Hepatic stellate cell (primary cell): ENCODE results near the gene ZDHHC11.
"Not testable (repeated sequence)": the region's sequence is repeated elsewhere in the genome, so short reads cannot be mapped to it uniquely, and the experiment has no call there.

Experiments used
- DNase-seq: peaks from one replicate; pipeline ENCODE4 v3.0.0; 2011; ENCODE audit warnings: low spot score

ZDHHC11 gene

DNA sequence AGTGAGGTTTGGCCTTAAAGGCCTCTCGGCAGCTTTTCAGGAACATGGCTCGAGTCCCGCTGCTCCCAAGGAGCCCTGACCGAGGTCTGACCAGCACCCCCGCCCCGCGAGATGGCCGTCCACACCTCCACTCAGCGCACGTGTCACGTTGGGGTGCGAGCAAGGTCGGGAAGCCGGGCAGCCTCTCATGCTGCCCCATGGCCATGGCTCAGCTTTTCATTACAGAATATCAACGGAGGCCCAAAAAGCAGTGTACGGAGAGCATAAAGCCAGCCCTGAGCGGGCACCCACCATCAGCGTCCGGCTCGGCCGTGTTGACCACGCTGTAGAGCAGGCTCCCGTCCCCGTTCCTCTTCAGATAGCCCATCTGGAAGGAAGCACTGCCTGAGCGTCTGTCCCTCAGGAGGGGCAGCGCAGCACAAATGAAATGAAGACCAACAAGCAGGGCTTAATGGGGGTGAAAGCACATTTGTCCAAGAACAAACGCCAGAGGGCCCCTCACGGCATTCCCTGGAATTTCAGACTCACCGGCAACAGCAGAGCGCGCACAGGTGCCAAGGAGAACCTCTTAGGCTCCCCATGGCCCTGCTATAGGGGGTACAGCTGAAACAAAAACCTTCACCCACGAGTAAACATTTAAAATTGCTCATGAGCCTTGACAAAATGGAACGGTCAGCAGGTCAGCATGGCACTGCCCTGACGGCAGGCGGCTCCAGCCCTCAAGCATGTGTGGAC is 30.2 kb upstream of the ZDHHC11 start:
- DNase-seq, result no peak

DNA sequence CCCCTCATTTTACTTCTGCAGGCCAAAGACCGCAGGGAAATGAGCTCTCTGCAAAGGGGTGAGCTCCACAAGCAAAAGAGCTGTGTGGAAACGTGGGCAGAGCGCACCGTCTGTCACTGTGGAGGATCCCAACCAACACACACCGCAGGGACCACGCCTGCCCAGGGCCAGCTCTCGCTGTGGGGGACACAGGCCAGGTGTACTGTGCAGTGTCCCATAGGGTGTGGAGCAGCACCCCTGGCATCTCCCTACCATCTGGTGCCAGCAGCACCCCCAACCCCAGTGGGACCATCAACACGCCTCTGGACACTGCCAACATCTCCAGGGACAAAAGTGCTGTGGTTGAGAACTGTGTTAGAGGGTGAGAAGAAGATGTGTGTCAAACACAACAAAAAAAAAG is 27.9 kb upstream of the ZDHHC11 start:
- DNase-seq, result not testable (repeated sequence)

DNA sequence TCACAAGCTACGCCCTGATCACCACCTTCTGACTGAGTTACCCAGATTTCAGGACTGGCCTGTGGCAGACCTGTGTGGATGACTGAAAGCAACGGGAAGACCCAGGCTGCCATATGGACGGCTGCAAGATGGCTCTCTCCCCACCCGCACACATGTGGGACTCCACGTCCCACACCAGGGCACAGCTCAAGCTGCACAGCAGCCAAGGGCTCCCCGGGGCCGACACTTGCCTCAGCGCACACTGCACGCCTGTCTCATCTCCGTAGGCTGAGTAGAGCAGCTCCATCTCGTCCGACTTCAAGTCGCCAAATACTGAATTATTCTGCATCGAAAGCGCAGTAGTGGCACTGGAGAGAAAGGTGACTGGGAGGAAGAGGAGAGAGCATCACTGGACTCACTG is 27.3 kb upstream of the ZDHHC11 start:
- no peak for DNase-seq

DNA sequence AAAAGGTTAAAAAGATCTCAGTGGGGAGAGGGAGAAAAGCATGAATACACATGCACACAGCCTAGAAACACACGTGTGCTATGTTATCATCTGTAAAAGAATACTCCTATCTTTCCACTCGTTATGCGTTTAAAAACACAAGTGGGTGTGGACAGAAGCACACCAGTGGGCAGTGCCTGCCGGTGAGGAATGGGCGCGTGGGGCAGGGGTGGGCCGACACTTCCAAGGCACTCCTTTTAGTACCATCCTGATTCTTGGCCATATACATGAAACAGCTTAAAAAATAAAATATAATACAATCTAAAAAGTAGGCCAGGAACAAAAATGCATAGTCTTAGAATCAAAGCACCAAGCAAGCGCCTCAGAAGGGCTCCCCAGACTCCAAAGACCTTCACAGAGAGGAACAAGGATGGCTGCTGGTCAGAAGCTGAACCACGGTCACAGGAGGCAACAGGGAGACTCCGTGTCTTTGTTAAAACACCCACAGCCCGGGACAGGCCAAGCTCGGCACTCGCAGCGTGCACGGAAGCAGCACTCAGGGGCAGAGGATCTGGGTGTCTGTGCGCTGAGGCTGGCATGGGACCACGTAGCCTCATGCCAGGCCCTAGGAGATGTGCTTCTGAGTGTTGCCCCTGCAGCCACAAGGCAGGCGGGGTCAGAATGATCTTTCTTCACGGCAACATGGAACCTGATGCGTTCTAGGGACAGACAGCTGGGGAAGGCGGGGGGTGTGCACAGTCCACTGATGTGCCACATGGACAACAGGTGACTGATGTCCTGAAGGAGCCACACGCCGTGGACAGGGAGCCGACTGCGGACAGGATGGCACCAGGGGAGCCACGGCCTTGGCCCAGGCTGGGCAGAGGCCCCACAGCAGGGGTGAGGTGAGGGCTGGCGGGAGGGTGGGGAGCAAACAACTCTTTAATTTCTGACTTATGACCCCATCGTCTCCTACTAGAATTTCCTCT is 25.9 kb upstream of the ZDHHC11 start:
- no peak for DNase-seq

DNA sequence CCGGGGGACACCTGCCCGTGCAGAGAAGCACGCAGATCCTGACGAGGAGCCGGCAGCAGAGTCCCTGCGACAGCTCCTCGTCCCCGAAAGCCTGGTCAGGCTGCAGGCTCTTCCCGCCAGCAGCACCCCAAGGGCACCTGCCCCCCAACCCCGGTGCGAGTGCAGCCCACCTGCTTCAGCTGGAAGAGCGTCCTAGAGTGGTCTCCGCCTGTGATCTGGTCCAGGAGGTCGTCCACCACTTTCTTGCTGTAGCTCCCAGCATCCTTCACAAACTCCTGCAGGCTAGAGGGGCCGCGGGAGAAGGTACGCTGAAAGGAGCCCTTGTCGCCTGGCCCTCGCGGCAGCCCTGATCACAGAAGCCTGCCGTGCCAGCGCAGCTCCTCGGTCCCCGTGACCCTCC is 25.1 kb upstream of the ZDHHC11 start:
- DNase-seq, result no peak

DNA sequence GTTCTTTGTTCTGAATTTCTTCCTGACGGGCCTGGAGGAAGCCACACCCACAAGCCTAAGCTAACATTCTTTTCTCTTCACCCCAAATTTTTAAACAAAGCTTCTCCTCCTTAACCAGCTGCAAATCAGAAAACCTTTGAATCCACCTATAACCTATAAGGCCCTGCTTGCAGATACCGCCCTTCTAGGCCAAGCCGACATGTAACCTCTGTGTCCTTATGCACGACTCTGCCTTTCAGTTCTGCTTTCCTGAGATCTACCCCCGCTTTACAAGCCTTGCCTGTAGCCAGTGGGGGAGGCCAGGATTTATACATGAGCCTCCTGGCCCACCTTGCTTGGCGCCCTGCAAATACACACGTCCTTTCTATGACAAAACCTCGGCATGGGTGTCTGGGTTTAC is 22.5 kb upstream of the ZDHHC11 start:
- no peak for DNase-seq

DNA sequence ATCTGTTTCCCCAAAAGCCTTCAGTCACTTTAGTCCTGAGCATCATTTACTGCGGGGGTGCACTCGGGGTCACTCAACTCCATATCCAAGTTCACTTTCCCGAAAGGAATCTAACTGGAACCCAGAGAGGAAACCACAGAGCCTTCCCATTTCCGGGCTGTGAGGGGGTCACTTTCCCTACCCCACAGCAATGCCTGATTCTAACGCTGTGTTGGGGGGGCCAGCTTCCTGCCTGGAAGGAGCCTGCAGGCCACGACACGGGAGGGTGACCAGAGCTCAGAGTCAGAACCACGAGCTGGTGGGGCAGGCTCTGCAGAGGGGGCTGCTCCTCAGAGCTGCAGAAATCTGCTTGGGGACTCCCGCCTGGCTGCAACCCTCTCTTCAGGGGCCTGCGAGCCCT is 21.5 kb upstream of the ZDHHC11 start:
- no peak for DNase-seq

DNA sequence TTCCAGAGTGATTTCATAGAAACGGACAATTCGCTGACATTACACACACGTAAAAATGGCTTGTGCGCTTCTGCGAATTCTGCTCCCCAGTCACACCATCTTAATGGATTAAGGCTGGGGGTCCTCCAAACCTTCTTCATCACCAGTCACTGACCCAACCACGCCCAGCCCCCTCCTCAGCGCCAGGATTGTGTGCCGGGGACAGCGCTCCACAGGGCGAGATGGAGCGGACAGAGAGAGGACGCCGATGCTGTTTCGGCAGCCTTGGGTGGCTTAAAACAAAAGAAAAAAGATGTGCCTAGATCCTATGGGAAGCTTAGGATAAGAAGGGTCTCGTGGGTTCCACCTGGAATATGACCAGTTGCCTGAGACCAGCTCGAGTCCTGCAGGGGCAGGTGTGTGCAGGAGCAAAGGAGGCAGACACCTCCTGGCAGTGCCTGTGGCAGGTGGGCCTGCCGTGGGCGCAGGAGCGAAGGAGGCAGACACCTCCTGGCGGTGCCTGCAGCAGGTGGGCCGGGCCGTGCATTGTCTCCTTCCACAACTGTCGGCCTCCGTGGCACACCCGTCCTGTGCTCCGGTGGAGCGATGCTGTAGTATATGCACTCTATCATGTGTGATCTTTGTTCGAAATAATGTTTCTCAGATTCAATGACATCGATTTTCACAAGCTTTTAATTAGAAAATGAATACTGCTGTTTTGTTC is 21.0 kb upstream of the ZDHHC11 start:
- DNase-seq, result no peak

DNA sequence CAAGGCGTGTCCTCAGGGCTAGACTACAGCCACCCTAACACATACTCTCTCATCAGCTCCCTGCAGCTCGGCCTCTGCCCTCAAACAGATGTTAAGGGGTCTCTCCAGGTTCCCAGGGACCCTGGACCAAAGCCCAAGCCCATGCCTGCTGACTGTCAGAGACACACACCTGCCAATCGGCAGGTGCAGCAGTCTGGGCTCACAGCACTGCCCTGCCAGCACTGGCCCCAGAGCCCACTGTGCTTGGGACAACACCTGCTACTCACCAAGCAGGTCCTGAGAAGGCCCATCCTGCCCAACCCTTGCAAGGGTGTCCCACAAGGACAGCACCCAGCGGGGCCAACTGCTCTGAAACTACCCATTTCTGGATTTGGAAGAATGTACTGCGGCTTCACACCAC is 20.2 kb upstream of the ZDHHC11 start:
- no peak for DNase-seq

DNA sequence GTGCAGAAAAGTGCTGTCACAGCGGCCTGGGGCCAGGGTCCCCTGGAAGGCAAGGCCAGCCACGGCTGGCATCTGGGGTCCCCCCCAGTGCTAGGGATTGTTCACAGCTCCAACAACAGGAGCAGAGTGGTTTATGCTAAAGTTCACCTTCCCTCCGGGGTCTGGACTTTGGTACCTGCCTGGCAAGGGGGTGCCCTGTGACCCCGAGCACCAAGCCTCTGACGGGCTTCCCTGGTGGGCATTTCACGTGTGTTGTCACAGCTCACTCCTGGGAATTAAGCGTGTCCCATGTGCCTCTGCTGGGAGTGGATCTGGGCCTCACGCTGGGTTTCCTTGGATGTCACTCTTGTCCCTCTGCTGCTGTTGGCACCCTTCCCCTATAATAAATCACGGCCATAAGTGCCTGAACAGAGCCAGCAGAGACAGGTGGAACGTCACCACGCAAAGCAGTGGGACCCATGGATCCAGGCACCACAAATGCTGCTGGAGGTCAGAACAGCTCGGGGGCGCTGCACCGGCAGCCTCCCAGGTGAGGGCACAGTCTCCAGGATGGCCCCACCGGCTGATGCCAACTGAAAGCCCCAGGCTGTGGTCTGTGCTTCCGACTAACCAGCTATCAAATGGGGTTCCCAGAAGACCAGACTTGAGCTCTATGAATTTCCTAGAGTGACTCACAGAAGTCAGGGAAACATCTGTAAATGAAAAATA is 17.8 kb upstream of the ZDHHC11 start:
- DNase-seq, result no peak

DNA sequence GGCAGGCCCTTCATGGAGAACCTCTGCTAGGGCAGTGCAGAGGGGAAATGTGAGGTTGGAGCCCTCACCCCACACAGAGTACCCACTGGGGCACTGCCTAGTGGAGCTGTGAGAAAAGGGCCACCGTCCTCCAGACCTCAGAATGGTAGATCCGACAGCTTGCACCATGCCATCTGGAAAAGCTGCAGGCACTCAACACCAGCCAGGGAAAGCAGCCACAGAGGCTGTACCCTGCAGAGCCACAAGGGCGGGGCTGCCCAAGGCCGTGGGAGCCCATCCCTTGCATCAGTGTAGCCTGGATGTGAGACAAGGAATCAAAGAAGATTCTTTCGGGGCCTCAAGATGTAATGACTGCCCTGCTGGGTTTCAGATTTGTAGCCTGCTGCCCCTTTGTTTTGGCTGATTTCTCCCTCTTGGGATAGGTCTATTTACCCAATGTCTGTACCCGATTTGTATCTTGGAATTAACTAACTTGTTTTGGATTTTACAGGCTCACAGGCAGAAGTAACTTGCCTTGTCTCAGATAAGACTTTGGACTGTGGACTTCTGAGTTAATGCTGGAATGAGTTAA is 16.6 kb upstream of the ZDHHC11 start:
- DNase-seq, result no peak

DNA sequence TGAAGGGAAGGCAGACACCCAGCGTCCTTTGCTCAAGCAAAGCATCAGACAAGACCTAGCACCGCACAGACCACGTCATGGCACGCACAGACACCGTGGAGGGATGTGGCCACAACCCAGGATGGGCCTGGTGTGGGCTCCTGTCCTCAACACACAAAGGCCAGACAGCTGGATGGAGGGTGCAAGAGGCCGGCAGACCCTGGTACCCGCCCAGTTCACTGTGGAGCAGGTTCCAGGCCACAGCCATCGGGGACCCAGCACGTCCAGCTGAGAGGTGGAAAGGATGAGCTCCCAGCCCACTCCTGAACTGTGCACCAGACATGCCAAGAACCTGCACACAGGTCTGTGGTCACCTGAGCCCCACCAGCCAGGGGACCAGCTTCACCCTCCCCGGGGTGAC is 15.0 kb upstream of the ZDHHC11 start:
- DNase-seq, result no peak

DNA sequence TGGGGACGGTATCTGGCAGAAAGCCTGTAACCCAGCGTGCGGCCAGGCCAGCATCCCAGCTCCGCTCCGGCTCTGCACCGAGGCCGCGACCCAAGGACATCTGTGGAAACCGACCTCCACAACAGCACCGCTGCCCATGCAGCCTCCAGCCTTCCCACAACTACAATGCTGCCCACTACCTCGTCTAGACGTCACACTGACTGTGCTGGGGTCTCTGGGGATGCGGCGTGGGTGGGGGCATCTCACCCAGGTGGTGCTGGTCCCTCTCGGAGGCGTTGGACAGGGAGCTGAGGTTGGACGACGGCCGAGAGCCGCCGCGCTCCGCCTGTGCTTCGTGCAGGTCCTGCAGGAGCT is 14.4 kb upstream of the ZDHHC11 start:
- DNase-seq, result no peak

DNA sequence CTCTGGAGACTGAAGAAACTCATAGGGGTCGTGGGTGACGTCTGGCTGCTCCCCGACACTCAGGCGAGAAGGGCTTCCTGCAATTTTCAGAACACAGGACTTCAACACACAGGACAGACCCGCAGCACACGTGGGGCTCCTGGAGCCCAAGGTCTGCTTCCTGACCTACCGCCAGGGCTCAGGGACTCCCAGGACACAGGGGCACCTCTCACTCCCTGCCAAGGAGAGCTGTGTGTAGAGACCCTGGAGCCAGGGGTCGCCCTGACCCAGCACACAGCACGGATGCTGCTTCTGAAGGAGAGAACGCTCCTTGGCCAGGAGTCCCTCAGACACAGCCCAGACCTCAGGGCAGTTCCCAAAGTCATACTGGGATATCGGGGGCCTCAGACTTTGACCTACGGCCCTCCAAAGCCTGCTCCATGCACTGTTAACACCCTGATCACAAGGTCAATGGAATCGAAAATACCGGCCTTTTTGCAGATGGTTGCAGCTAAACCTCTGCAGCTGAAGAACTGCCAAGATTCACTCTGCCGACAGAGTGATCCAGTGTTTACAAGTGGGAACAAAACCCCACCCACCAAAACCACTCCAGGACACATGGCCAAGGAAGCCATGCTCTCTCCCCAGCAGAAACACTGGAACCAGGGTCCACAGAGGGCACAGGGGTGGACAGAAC is 13.8 kb upstream of the ZDHHC11 start:
- DNase-seq, result no peak

DNA sequence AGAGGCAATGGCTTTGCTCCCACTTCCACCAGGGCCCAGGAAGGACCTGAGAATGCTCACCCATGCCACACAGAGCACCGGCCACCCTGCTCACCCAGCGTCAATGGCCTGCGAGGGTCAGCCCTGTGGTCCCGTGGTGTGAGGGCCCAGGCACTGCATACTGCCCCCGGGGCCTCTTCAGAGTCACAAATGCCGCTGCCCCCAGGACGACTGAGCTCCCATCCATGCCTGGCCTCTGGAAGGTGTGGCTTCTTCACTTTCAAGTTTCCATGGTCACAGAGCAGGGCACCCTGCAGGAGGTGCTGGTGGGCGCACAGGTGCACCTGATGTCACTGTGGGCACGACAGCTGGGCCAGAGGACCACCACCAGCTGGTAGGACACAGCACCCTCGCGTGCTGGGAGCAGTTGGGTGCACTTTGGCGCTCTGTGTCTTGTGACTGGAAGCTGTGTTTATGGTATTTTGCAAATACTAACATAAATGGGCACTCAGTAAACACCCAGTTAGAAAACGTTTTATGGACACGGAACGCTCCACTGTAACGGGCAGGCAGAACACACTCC is 12.5 kb upstream of the ZDHHC11 start:
- DNase-seq, result no peak

DNA sequence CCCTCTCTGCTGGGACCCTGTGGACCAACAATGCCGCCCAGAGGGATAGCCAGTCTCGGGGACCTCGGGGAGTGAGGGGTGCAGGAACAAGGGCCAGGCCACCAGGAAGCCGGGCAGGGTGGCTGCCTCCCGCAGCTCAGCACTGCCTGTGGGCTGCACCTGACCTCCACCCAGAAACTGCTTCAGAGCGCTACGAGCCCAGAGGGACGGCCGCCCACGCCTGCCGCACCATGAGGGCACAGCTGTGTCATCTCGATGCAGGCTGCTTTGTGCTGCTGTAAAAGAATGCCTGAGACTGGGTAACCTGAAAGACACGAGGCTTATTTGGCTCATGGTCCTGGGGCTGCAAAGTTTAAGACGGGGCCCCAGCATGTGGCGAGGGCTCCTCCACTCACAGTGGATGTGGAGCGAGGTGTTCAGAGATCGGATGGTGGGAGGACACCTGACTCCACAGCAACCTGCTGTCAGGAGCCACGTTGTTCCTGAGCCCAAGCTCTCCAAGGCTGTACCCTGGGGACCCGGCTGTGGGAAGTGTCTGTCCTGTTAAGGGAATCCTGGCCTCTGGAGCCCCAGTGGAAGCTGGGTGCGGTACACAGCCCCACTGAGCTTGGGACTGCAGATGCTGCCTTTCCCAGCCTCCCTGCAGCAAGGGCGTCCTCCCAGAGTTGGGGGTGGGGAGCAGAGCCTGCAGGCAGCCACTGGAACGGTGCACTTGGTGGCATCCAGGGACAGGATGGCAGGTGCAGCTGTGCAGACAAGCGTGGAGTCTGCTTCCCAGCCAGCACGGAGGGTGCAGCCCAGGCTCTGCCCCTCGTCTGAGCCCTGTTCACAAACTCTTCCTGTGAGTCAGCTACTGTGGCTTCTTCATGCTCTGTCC is 11.8 kb upstream of the ZDHHC11 start:
- DNase-seq, result no peak

DNA sequence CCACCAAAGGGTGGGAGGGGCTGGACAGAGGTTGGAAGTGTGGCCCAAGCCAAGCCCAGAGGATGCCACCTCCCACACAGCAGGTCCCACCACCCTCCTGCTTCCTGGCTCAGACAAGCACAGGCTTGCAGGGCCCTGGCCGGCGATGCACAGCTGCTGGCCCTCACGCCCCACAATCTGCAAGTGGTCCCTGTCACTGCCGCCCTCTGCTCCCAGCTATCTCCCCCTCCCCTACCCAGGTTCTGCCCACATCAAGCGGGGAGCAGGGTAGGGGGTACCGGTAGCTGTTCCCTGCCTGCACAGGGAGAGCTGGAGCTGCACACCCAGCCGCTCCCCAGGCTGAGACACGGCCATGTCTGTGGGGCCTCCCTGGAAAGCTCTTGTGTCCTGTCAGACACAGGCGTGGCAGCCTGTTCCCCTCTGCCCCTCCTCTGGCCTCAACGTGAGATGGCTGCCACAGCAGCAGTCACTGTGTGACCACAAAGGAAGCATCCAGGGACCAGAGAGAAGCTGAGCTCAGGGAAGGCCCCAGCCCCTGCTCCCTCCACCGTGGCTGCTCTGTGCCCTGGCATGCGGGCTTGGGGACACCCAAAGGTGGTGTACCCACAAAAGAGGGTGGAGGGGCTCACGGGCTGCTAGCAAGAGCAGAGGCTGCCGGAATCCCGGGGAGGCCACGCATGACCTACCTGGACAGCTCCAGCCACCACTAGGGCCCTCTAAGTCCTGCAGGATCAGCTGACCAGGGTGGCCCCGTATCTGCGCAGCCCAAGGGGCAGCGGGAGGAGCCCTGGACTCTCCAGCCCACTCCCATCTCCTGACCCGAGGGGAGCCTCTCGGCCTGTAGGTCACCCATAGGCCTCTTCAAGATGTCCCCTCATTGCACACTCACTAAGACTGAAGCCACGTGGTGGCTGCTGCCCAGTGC is 10.9 kb upstream of the ZDHHC11 start:
- no peak for DNase-seq

DNA sequence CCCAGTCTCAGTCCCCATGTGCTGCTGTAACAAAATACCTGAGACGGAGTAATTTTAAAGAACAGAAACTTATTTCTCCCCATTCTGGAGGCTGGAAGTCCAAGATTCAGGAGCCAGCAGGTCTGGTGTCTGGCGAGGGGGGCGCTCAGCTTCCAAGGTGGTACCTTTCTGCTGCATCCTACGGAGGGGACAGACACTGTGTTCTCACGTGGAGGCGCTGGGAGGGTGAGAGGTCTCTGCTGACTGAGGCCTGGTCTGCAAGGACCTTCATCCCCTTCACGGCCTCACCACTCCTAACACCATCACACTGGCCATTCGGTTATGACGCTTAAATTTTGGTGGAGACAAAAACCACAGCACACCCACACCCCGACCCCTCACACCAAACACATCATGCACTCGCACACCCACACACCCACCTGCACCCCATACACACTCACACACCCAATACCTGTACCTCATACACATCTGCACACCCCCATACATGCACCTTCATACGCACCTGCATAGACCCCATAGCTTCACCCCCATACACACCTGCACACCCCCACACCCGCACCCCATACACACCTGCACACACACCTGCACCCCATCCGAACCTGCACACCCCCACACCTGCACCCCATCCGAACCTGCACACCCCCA is 9.8 kb upstream of the ZDHHC11 start:
- DNase-seq, result no peak
